BLaER1 (cell line): ENCODE measurements around the gene NCOA5.

Experiments
- H3K27ac ChIP-seq: shearing (Covaris generic); formaldehyde crosslinking; 2 replicates; pipeline ENCODE4 v1.8.1; 2022
- H3K27me3 ChIP-seq: shearing (Covaris generic); formaldehyde crosslinking; 2 replicates; pipeline ENCODE4 v1.8.1; 2022
- H3K36me3 ChIP-seq: shearing (Covaris generic); formaldehyde crosslinking; 2 replicates; pipeline ENCODE4 v1.8.1; 2022
- H3K4me1 ChIP-seq: shearing (Covaris generic); formaldehyde crosslinking; 2 replicates; pipeline ENCODE4 v1.8.1; 2022
- H3K4me2 ChIP-seq: shearing (Covaris generic); formaldehyde crosslinking; 2 replicates; pipeline ENCODE4 v1.8.1; 2022
- H3K4me3 ChIP-seq: shearing (Covaris generic); formaldehyde crosslinking; 2 replicates; pipeline ENCODE4 v1.8.1; 2022
- H3K9ac ChIP-seq: shearing (Covaris generic); formaldehyde crosslinking; 2 replicates; pipeline ENCODE4 v1.8.1; 2022
- H3K9me3 ChIP-seq: shearing (Covaris generic); formaldehyde crosslinking; 2 replicates; pipeline ENCODE4 v1.8.1; 2022
- H4K20me1 ChIP-seq: shearing (Covaris generic); formaldehyde crosslinking; 2 replicates; pipeline ENCODE4 v1.8.1; 2022
- Cebpa-rat ChIP-seq: shearing (Covaris generic); IDR thresholded peaks from 2 replicates; pipeline ENCODE4 v1.8.1; 2022

The NCOA5 gene

DNA sequence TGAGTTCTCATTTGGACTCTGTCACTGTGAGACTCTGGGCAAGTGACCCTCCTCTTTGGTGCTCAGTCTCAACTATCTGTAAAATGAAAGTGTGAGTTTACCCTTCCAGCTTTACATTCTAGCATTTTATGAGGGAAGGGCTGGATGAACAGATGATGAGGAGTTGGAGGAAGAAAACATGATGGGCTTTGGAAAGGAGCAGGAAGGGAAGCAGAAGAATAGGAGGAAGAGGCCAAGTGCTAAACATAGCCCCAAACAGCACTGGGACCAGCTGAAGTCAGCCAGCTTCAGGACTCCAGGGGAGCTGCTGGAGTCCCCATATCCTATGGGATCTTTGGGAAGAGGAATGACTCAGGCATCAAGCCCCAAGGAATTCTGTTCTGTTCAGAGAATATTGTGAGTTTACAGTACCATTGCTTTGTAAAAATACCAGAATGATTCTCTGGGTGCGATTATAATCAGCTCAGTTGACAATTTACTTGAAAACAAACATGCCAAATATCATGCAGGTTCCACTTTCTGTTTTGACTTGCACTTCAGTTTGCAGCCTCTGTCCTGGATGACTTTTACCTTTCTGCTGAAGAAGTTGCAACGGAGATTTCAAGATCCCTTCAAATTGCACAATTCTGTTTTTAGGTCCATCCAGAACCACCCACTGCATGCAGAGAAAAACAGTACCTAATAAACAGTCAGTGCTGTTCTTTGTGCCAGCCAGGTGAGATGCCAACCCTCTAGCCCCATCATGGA lies 31.6 kb upstream of the NCOA5 start:
- no peak for TF ChIP-seq Cebpa-rat
- Histone ChIP-seq H3K4me1 (peaks cover 56% of the 10 kb centered on the region), H3K4me2 (0 out of 2 replicates have a peak overlapping the region, but pooled peaks have one; percentile 1), H3K36me3 (peaks cover 44% of the 10 kb centered on the region), H4K20me1 (peaks cover 52% of the 10 kb centered on the region), H3K27me3 (no peaks in the 10 kb centered on the region), H3K4me3 (no peak overlapping the region), H3K9ac (no peak overlapping the region), H3K27ac (no peak overlapping the region), H3K9me3 (no peaks in the 10 kb centered on the region)

DNA sequence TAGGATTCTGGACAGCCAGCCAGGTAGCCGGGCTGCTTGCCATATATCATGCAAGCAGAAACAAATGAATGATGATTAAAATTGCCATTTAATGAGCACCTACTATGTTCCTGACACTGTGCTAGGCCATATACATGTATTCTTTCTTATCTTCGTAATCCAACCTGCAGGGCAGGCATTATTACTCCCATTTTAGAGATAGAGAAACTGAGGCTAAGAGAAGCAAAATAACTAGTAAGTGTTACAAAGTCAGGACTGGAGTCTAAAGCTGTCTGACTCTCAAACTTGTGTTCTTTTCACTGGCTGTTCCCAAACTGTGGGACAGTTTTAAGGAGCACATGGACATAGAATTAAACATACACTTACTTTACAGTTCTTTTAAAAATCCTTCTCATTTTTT lies 30.4 kb upstream of the NCOA5 start:
- Histone ChIP-seq H3K9me3 (no peaks in the 10 kb centered on the region), H3K27me3 (no peaks in the 10 kb centered on the region), H3K36me3 (peaks cover 31% of the 10 kb centered on the region), H3K4me1 (peaks cover 56% of the 10 kb centered on the region), H3K9ac (no peak overlapping the region), H3K4me3 (no peak overlapping the region), H3K27ac (no peak overlapping the region), H3K4me2 (peak overlapping the region; percentile 95), H4K20me1 (peaks cover 52% of the 10 kb centered on the region)
- no peak for TF ChIP-seq Cebpa-rat

DNA sequence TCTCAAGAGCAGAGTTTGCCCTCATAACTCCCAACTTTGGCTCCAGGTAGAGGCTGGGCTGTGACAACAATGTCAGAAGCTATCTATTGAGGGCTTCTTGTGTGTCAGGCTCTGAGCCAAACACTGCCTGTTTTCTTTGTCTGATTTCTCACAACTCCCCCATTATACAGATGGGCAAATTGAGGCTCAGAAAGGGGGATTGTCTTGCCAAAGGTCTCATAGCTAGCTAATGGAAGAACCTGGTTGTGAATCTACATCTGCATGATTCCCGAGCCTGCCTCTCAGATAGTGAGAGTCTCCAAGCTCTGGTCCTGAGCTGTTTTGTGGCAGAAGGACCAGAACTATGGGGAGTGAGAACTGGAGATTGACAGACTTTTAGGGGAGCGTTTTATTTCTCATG lies 29.8 kb upstream of the NCOA5 start:
- H3K4me1 ChIP-seq = peaks cover 56% of the 10 kb centered on the region
- H3K27ac ChIP-seq = peak overlapping the region; percentile 65; the same call in 1 of the 2 replicates
- no peaks in the 10 kb centered on the region for H3K27me3 ChIP-seq
- peaks cover 28% of the 10 kb centered on the region for H3K36me3 ChIP-seq
- peak overlapping the region; percentile 71; the same call in 1 of the 2 replicates for H3K9ac ChIP-seq
- no peak for TF ChIP-seq Cebpa-rat
- H4K20me1 ChIP-seq = peaks cover 52% of the 10 kb centered on the region
- H3K9me3 ChIP-seq = no peaks in the 10 kb centered on the region
- peak overlapping the region; percentile 71; the same call in 1 of the 2 replicates for H3K4me3 ChIP-seq
- H3K4me2 ChIP-seq = peak overlapping the region; percentile 95

GRCh38 chr20:46119028-46119546 lies 29.3 kb upstream of the NCOA5 start:
- Histone ChIP-seq H3K9ac (peak overlapping the region; percentile 71), H3K4me2 (peak overlapping the region; percentile 95), H3K9me3 (no peaks in the 10 kb centered on the region), H4K20me1 (peaks cover 52% of the 10 kb centered on the region), H3K27me3 (no peaks in the 10 kb centered on the region), H3K4me1 (peaks cover 56% of the 10 kb centered on the region), H3K4me3 (peak overlapping the region; percentile 71), H3K27ac (peak overlapping the region; percentile 65), H3K36me3 (peaks cover 25% of the 10 kb centered on the region)
- no peak for TF ChIP-seq Cebpa-rat

- Histone ChIP-seq H3K4me2 (peak overlapping the region; percentile 95), H3K9ac (peak overlapping the region; percentile 71), H3K4me1 (peaks cover 51% of the 10 kb centered on the region), H3K9me3 (no peaks in the 10 kb centered on the region), H4K20me1 (peaks cover 50% of the 10 kb centered on the region), H3K27me3 (no peaks in the 10 kb centered on the region), H3K27ac (peak overlapping the region; percentile 65), H3K36me3 (peaks cover 20% of the 10 kb centered on the region), H3K4me3 (peak overlapping the region; percentile 71)
- TF ChIP-seq Cebpa-rat = no peak
Observed at GRCh38 chr20:46118481-46119020, 28.8 kb upstream of the NCOA5 start.

GRCh38 chr20:46117704-46118467 lies 28.1 kb upstream of the NCOA5 start, which contains the start of gene CD40:
Gene CD40 (plus strand): TSS chr20:46118314. CDS start chr20:46118344, 30 bp downstream.
- Histone ChIP-seq H3K4me2 (peak within 1 kb of the TSS; percentile 95), H4K20me1 (peaks cover 43% of the 10 kb centered on the region), H3K27me3 (no peaks in the 10 kb centered on the region), H3K4me1 (peaks cover 44% of the 10 kb centered on the region), H3K9ac (peak within 1 kb of the TSS; percentile 71), H3K36me3 (peaks cover 13% of the 10 kb centered on the region), H3K9me3 (no peaks in the 10 kb centered on the region), H3K27ac (peak within 1 kb of the TSS; percentile 65), H3K4me3 (peak within 1 kb of the TSS; percentile 71)
- no peak for TF ChIP-seq Cebpa-rat

- Histone ChIP-seq H3K27me3 (no peaks in the 10 kb centered on the region), H3K4me3 (no peak overlapping the region), H3K4me1 (peaks cover 30% of the 10 kb centered on the region), H3K9ac (no peak overlapping the region), H3K4me2 (no peak overlapping the region), H3K27ac (no peak overlapping the region), H4K20me1 (peaks cover 9% of the 10 kb centered on the region), H3K36me3 (no peaks in the 10 kb centered on the region), H3K9me3 (no peaks in the 10 kb centered on the region)
- no peak for TF ChIP-seq Cebpa-rat
Observed at GRCh38 chr20:46114449-46114848, 24.7 kb upstream of the NCOA5 start.

GRCh38 chr20:46113113-46113470 lies 23.3 kb upstream of the NCOA5 start:
- H4K20me1 ChIP-seq = no peaks in the 10 kb centered on the region
- no peak for TF ChIP-seq Cebpa-rat
- H3K4me3 ChIP-seq = no peak overlapping the region
- H3K27me3 ChIP-seq = no peaks in the 10 kb centered on the region
- no peaks in the 10 kb centered on the region for H3K9me3 ChIP-seq
- no peak overlapping the region for H3K27ac ChIP-seq
- no peaks in the 10 kb centered on the region for H3K36me3 ChIP-seq
- H3K9ac ChIP-seq = no peak overlapping the region
- peaks cover 17% of the 10 kb centered on the region for H3K4me1 ChIP-seq
- no peak overlapping the region for H3K4me2 ChIP-seq

DNA sequence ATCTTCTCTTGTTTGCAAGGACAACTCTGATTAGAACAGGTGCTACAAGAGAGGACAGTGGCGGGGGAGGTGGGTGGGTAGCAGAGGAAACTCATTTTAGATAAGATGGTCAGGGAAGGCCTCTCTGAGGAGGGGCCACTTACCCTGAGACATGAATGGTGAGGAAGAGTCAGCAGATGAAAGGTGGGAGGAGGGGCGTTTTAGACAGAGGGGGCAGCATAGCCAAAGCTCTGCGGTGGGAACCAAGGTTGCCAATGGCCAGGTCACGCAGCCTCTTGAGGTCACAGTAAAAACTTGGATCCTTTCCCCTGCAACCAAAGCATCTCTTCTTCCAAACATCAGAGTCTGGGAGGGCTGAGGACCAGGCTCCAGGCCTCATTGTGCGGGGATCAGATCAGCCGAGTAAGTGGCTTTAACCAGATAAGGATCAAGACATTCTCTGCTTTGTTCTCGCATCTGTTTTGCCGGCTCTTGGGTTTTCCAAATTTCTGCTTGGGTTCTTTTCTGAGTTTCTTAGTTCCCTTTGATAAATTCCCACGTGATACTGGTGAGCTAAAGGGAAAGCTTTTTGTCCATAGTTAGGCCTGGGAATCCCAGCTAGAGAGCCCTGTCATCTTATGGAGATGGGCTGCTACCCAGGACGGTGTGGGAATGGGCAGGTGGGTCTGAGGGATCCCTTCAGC lies 22.8 kb upstream of the NCOA5 start:
- Histone ChIP-seq H3K4me3 (no peak overlapping the region), H3K4me2 (no peak overlapping the region), H3K4me1 (peaks cover 13% of the 10 kb centered on the region), H3K27me3 (no peaks in the 10 kb centered on the region), H3K27ac (no peak overlapping the region), H3K9ac (no peak overlapping the region), H3K9me3 (no peaks in the 10 kb centered on the region), H4K20me1 (no peaks in the 10 kb centered on the region), H3K36me3 (no peaks in the 10 kb centered on the region)
- no peak for TF ChIP-seq Cebpa-rat
